GM12878 (cell line): ENCODE data around the gene OR8K5. TPM values are rescaled to one million over a fixed set of nuclear protein-coding genes. Genes with fewer than 3 reads are reported as not detected.

ENCODE experiments used
- ATAC-seq: fragments of 200-7000 bp; cut with Tn5 transposase; 3 replicates; pipeline ENCODE4 v1.9.1; 2020; ENCODE audit warnings: mild to moderate bottlenecking, moderate library complexity
- Bru-seq: library from RNA; stranded (reverse); fragments of 400-500 nt; gene quantifications from one replicate; lab custom pipeline; 2021; lab: Mats Ljungman, UMichigan
- BruChase-seq, 2 experiments: library from RNA; stranded (reverse); fragments of 400-500 nt; gene quantifications; one replicate each; lab custom pipeline; 2021; lab: Mats Ljungman, UMichigan
- BruUV-seq: library from RNA; stranded (reverse); fragments of 400-500 nt; replicated peaks from 2 replicates; lab custom pipeline; 2021; lab: Mats Ljungman, UMichigan
- CTCF ChIA-PET: fragments of 300-600 bp; sonication (Branson Sonifier 250); formaldehyde crosslinking; extraction: SDS; loops from one replicate; lab custom pipeline; 2021; ENCODE audit warnings: inconsistent platforms; lab: Yijun Ruan, JAX
- POLR2A ChIA-PET: fragments of 350-600 bp; formaldehyde crosslinking; extraction: SDS; loops from one replicate; lab custom pipeline; 2021; ENCODE audit warnings: inconsistent platforms; lab: Charles Lee
- RAD21 ChIA-PET: fragments of 300-600 bp; sonication (Branson Sonifier 250); formaldehyde crosslinking; loops from one replicate; lab custom pipeline; 2023; ENCODE audit warnings: antibody characterized with exemption; ENCODE audit not compliant: unreplicated experiment; lab: Charles Lee
- SMC1A ChIA-PET: fragments of 300-600 bp; sonication (Branson Sonifier 250); formaldehyde crosslinking; loops from one replicate; lab custom pipeline; 2023; ENCODE audit not compliant: unreplicated experiment, uncharacterized antibody; lab: Charles Lee
- DNase-seq: peaks from one replicate; pipeline ENCODE4 v3.0.0-alpha.2; 2011; ENCODE audit warnings: low read depth, low spot score
- FAIRE-seq: peaks from 3 replicates; lab custom pipeline; 2011; peaks lifted over from hg19 to GRCh38; lab: Jason Lieb, UNC
- H2AFZ ChIP-seq: 2 replicates; pipeline ENCODE4 v1.6.0; 2011; ENCODE audit warnings: low read depth, low read length, control low read depth; ENCODE audit not compliant: control insufficient read depth
- H3K27ac ChIP-seq: 2 replicates; pipeline ENCODE4 v1.5.1; 2011; ENCODE audit warnings: control low read depth; ENCODE audit not compliant: control insufficient read depth, insufficient read depth
- H3K27me3 ChIP-seq, 2 experiments: replicated peaks in 1 of 2; 2 replicates each; pipeline versions ENCODE4 v1.6.0 to v1.6.1; 2011; ENCODE audit warnings: low read length in 1 of 2; ENCODE audit not compliant: control insufficient read depth in 2 of 2, insufficient read depth in 2 of 2
- H3K36me3 ChIP-seq, 2 experiments: 2 replicates each; pipeline ENCODE4 v1.5.1; 2011; ENCODE audit warnings: low read length in 1 of 2; ENCODE audit not compliant: control insufficient read depth in 2 of 2, insufficient read depth in 2 of 2
- H3K4me1 ChIP-seq: 2 replicates; pipeline ENCODE4 v1.6.1; 2011; ENCODE audit warnings: mild to moderate bottlenecking, low read length, moderate library complexity, mixed read lengths; ENCODE audit not compliant: control insufficient read depth, insufficient read depth
- H3K4me2 ChIP-seq: 2 replicates; pipeline ENCODE4 v1.6.0; 2011; ENCODE audit warnings: control low read depth; ENCODE audit not compliant: control insufficient read depth, insufficient read depth
- H3K4me3 ChIP-seq: fragments of 200-600 bp; sonication (generic); 2 replicates; pipeline ENCODE4 v1.5.1; 2016
- H3K79me2 ChIP-seq: 2 replicates; pipeline ENCODE4 v1.6.0; 2011; ENCODE audit warnings: low read length; ENCODE audit not compliant: control insufficient read depth, insufficient read depth
- H3K9ac ChIP-seq: 2 replicates; pipeline ENCODE4 v1.8.0; 2011; ENCODE audit warnings: low read length, control low read depth, mixed read lengths; ENCODE audit not compliant: control insufficient read depth, insufficient read depth
- H3K9me3 ChIP-seq: replicated peaks from 3 replicates; pipeline ENCODE4 v1.5.1; 2011; ENCODE audit warnings: mild to moderate bottlenecking, low read length; ENCODE audit not compliant: control insufficient read depth, insufficient read depth
- H4K20me1 ChIP-seq: 2 replicates; pipeline ENCODE4 v1.6.0; 2011; ENCODE audit not compliant: control insufficient read depth, insufficient read depth
- BMI1 ChIP-seq: fragments of 450-650 bp; IDR thresholded peaks from 2 replicates; pipeline ENCODE4 v1.6.1; 2016; ENCODE audit warnings: mild to moderate bottlenecking, moderate library complexity, borderline replicate concordance
- CBFB ChIP-seq: IDR thresholded peaks from 2 replicates; pipeline ENCODE4 v1.6.1; 2016; ENCODE audit warnings: antibody characterized with exemption, low read depth
- CREM ChIP-seq: IDR thresholded peaks from 2 replicates; pipeline ENCODE4 v1.6.1; 2014; ENCODE audit warnings: antibody characterized with exemption, low read depth
- GATAD2B ChIP-seq: fragments of 450-650 bp; conservative IDR thresholded peaks from 2 replicates; pipeline ENCODE4 v1.6.1; 2017; ENCODE audit warnings: low read depth, mild to moderate bottlenecking, moderate library complexity
- HDAC6 ChIP-seq: fragments of 200-600 bp; sonication (generic); IDR thresholded peaks from one replicate; pipeline ENCODE4 v1.8.0; 2017; ENCODE audit warnings: antibody characterized with exemption; ENCODE audit not compliant: unreplicated experiment
- NRF1 ChIP-seq: conservative IDR thresholded peaks from 2 replicates; pipeline ENCODE4 v1.6.1; 2011; ENCODE audit warnings: mild to moderate bottlenecking, low read depth, low read length, improper control_type of control experiment
- PAX8 ChIP-seq: fragments of 450-650 bp; IDR thresholded peaks from 2 replicates; pipeline ENCODE4 v1.6.1; 2017; ENCODE audit warnings: mild to moderate bottlenecking, moderate library complexity
- RAD51 ChIP-seq: fragments of 450-650 bp; IDR thresholded peaks from 2 replicates; pipeline ENCODE4 v1.6.1; 2016; ENCODE audit warnings: moderate library complexity, mild to moderate bottlenecking, inconsistent platforms
- SMARCA5 ChIP-seq: fragments of 450-650 bp; IDR thresholded peaks from 2 replicates; pipeline ENCODE4 v1.6.1; 2017; ENCODE audit warnings: mild to moderate bottlenecking
- TCF7 ChIP-seq: IDR thresholded peaks from 2 replicates; pipeline ENCODE4 v1.6.1; 2014; ENCODE audit warnings: antibody characterized with exemption, borderline replicate concordance
- WGBS: methylation state at CpG from one replicate; pipeline ENCODE4 v1.1.6; 2016; ENCODE audit warnings: low lambda C conversion rate; ENCODE audit not compliant: insufficient replicate concordance, insufficient coverage; ENCODE audit errors: missing lambda C conversion rate; 5-methylcytosine and 5-hydroxymethylcytosine counted together
- in situ Hi-C: fragments of 300-500 bp; cut with MboI; formaldehyde crosslinking; loops from 9 replicates; pipeline ENCODE4 v1.14.3; 2018; ENCODE audit warnings: mixed read lengths
- intact Hi-C: fragments of 100-400 bp; cut with micrococcal nuclease; formaldehyde crosslinking; loops from one replicate; pipeline ENCODE4 v1.14.2; 2022; ENCODE audit not compliant: unreplicated experiment
- long read RNA-seq, 2 experiments: library from polyadenylated mRNA; unstranded; transcript quantifications; one replicate each; pipeline ENCODE4 v2.0.0, GENCODE V29; 2019 to 2020
- polyA minus RNA-seq, 3 experiments: library from RNA; depleted of rRNA, polyadenylated mRNA; stranded (reverse); fragments of >200 nt; gene quantifications; 2 replicates each; pipeline ENCODE4 v1.2.3, GENCODE V29; 2011
- polyA plus RNA-seq, 11 experiments: library from polyadenylated mRNA; depleted of rRNA in 4 of 11; unstranded in 6 of 11; stranded (reverse) in 5 of 11; fragments of >200 nt; fragmentation: Nextera tagmentation in 4 of 11; fragmentation: Illumina TruSeq in 1 of 11; extraction: Ambion mirVana in 4 of 11; extraction: Trizol in 1 of 11; gene quantifications; 1 replicate in 1 of 11; 2 replicates in 10 of 11; pipeline versions ENCODE4 v1.2.1 to v1.2.3, GENCODE V29; 2011 to 2016; ENCODE audit warnings: inconsistent platforms in 2 of 11, missing spikeins in 2 of 11, low read depth in 1 of 11
- total RNA-seq, 4 experiments: library from RNA; depleted of rRNA in 3 of 4; stranded (reverse); fragments of >200 nt in 3 of 4; fragmentation: Illumina TruSeq in 1 of 4; extraction: Trizol in 1 of 4; gene quantifications; 2 replicates each; pipeline versions ENCODE4 v1.2.1 to v1.2.3, GENCODE V29; 2013 to 2021
- TF ChIP-seq, protein P1 (sequence below): fragments of 450-650 bp; IDR thresholded peaks from 2 replicates; pipeline ENCODE4 v1.6.1; 2016; ENCODE audit warnings: mild to moderate bottlenecking
- TF ChIP-seq, protein P2 (sequence below): IDR thresholded peaks from 2 replicates; pipeline ENCODE4 v1.6.1; 2012; ENCODE audit warnings: improper control_type of control experiment, low read depth, low read length; ENCODE audit not compliant: insufficient replicate concordance

The OR8K5 gene, protein sequence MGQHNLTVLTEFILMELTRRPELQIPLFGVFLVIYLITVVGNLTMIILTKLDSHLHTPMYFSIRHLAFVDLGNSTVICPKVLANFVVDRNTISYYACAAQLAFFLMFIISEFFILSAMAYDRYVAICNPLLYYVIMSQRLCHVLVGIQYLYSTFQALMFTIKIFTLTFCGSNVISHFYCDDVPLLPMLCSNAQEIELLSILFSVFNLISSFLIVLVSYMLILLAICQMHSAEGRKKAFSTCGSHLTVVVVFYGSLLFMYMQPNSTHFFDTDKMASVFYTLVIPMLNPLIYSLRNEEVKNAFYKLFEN
- not detected in 2 replicates for total RNA-seq (2013; cell fraction: nucleolus; rRNA removed)
- total RNA-seq (2014; rRNA removed) (not detected in 2 replicates), total RNA-seq (2014; rRNA removed; fragmentation: Illumina TruSeq; extraction: Trizol) (not detected in 2 replicates), total RNA-seq (2021) (not detected in 2 replicates), polyA plus RNA-seq (2011; rRNA removed) (not detected in 2 replicates), polyA plus RNA-seq (2014; fragmentation: Illumina TruSeq; extraction: Trizol) (not detected in 2 replicates), polyA plus RNA-seq (2014; fragmentation: Nextera tagmentation; extraction: Ambion mirVana) (not detected), polyA plus RNA-seq (2014; rRNA removed) (not detected in 2 replicates), polyA plus RNA-seq (2016; fragmentation: Nextera tagmentation; extraction: Ambion mirVana) (not detected), polyA minus RNA-seq (2011; rRNA and poly(A)+ RNA removed) (not detected in 2 replicates), Bru-seq, nascent RNA (not detected), BruChase-seq, experiment 1, labeled RNA remaining after a 6-hour chase (not detected), BruChase-seq, experiment 2, labeled RNA remaining after a 2-hour chase (not detected)
- polyA plus RNA-seq (2011; ENCODE audit: low read depth): not detected
- polyA plus RNA-seq (2011; cell fraction: cytosol; rRNA removed): not detected in 2 replicates
- polyA plus RNA-seq (2011; cell fraction: nucleus; rRNA removed): not detected in 2 replicates
- polyA plus RNA-seq (2012): not detected in 2 replicates
- polyA minus RNA-seq (2011; cell fraction: cytosol; rRNA and poly(A)+ RNA removed): not detected in 2 replicates
- not detected in 2 replicates for polyA minus RNA-seq (2011; cell fraction: nucleus; rRNA and poly(A)+ RNA removed)
- long read RNA-seq, experiment 1: 0 reads
- long read RNA-seq, experiment 2: 0 reads

GRCh38 chr11:56160217-56160616 lies at the start of gene OR8K5:
Gene OR8K5, minus strand, starts transcription at chr11:56160317. Its CDS starts 0 bp downstream, at chr11:56160317.
- Histone ChIP-seq H3K27ac (no peak within 1 kb of the TSS), H2AFZ (no peak within 1 kb of the TSS), H3K27me3 (no peaks in the 10 kb centered on the region), H3K4me3 (no peak within 1 kb of the TSS), H3K9me3 (no peaks in the 10 kb centered on the region), H3K79me2 (no peaks in the 10 kb centered on the region), H3K4me1 (no peaks in the 10 kb centered on the region), H4K20me1 (no peaks in the 10 kb centered on the region), H3K9ac (no peak within 1 kb of the TSS), H3K4me2 (no peak within 1 kb of the TSS), H3K36me3 (no peaks in the 10 kb centered on the region)
- no peak for DNase-seq
- SMC1A ChIA-PET: no interaction called here
- ATAC-seq: no peak
- no peak for TF ChIP-seq NRF1
- TF ChIP-seq BMI1: no peak
- no peak for TF ChIP-seq TCF7
- TF ChIP-seq, protein P1, sequence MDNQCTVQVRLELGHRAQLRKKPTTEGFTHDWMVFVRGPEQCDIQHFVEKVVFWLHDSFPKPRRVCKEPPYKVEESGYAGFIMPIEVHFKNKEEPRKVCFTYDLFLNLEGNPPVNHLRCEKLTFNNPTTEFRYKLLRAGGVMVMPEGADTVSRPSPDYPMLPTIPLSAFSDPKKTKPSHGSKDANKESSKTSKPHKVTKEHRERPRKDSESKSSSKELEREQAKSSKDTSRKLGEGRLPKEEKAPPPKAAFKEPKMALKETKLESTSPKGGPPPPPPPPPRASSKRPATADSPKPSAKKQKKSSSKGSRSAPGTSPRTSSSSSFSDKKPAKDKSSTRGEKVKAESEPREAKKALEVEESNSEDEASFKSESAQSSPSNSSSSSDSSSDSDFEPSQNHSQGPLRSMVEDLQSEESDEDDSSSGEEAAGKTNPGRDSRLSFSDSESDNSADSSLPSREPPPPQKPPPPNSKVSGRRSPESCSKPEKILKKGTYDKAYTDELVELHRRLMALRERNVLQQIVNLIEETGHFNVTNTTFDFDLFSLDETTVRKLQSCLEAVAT: no peak
- TF ChIP-seq GATAD2B: no peak
- no peak for TF ChIP-seq RAD51
- TF ChIP-seq CREM: no peak
- TF ChIP-seq CBFB: no peak
- TF ChIP-seq, protein P2, sequence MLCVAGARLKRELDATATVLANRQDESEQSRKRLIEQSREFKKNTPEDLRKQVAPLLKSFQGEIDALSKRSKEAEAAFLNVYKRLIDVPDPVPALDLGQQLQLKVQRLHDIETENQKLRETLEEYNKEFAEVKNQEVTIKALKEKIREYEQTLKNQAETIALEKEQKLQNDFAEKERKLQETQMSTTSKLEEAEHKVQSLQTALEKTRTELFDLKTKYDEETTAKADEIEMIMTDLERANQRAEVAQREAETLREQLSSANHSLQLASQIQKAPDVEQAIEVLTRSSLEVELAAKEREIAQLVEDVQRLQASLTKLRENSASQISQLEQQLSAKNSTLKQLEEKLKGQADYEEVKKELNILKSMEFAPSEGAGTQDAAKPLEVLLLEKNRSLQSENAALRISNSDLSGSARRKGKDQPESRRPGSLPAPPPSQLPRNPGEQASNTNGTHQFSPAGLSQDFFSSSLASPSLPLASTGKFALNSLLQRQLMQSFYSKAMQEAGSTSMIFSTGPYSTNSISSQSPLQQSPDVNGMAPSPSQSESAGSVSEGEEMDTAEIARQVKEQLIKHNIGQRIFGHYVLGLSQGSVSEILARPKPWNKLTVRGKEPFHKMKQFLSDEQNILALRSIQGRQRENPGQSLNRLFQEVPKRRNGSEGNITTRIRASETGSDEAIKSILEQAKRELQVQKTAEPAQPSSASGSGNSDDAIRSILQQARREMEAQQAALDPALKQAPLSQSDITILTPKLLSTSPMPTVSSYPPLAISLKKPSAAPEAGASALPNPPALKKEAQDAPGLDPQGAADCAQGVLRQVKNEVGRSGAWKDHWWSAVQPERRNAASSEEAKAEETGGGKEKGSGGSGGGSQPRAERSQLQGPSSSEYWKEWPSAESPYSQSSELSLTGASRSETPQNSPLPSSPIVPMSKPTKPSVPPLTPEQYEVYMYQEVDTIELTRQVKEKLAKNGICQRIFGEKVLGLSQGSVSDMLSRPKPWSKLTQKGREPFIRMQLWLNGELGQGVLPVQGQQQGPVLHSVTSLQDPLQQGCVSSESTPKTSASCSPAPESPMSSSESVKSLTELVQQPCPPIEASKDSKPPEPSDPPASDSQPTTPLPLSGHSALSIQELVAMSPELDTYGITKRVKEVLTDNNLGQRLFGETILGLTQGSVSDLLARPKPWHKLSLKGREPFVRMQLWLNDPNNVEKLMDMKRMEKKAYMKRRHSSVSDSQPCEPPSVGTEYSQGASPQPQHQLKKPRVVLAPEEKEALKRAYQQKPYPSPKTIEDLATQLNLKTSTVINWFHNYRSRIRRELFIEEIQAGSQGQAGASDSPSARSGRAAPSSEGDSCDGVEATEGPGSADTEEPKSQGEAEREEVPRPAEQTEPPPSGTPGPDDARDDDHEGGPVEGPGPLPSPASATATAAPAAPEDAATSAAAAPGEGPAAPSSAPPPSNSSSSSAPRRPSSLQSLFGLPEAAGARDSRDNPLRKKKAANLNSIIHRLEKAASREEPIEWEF: no peak
- no peak for TF ChIP-seq PAX8
- no peak for TF ChIP-seq HDAC6
- TF ChIP-seq SMARCA5: no peak
- RAD21 ChIA-PET: no interaction called here
- in situ Hi-C loops: no loop called here
- no peak for FAIRE-seq
- 19% methylated on average over 3 of the region's 3 CpGs for WGBS
- POLR2A ChIA-PET: no interaction called here
- CTCF ChIA-PET: no interaction called here
- intact Hi-C loops: no loop called here
- no TSS peak for BruUV-seq
